LNCaP clone FGC (cell line): ENCODE results near the gene AMMECR1L.

Source experiments
- DNase-seq: peaks from one replicate; pipeline ENCODE4 v3.0.0-alpha.2; 2011; ENCODE audit warnings: low read depth
- H3K4me3 ChIP-seq: 2 replicates; pipeline ENCODE4 v1.5.1; 2011; ENCODE audit warnings: mild to moderate bottlenecking, low read depth, low read length, control low read depth
- TF ChIP-seq, protein P1 (sequence below): IDR thresholded peaks from 2 replicates; pipeline ENCODE4 v1.5.1; 2012; ENCODE audit warnings: mild to moderate bottlenecking; ENCODE audit not compliant: control insufficient read depth, insufficient read depth; ENCODE audit errors: extremely low read depth

The AMMECR1L gene

DNA sequence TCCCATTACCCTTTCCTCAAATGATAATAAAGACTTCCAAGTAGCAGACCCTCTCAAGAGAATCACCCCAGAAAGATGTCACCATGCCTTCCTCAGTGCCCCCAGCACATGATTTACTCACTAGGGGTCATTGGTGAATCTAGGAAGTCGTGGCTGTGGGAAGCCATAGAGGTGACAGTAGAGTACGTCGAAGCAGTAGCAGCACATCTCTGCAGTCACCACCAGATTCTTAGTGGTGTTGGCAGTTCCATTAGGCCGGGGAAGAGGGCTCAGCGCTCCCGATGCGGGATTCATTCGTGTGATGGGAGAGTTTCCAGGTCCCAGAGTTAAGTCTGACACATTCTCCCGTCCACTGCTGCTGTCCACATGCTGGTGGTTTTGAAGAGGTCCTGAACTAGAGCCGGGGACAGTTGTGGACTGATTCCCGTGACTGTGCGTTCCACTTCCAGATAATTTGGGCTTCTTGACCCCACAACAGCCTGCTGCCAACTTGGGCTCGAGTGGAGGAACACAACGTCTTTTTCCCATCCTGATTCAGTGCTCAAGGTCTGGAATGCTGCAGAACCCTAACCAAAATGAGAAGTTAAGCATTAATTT is 12.0 kb downstream of the AMMECR1L start:
- H3K4me3 ChIP-seq, result no peak overlapping the region
- DNase-seq, result no peak
- TF ChIP-seq, protein P1, sequence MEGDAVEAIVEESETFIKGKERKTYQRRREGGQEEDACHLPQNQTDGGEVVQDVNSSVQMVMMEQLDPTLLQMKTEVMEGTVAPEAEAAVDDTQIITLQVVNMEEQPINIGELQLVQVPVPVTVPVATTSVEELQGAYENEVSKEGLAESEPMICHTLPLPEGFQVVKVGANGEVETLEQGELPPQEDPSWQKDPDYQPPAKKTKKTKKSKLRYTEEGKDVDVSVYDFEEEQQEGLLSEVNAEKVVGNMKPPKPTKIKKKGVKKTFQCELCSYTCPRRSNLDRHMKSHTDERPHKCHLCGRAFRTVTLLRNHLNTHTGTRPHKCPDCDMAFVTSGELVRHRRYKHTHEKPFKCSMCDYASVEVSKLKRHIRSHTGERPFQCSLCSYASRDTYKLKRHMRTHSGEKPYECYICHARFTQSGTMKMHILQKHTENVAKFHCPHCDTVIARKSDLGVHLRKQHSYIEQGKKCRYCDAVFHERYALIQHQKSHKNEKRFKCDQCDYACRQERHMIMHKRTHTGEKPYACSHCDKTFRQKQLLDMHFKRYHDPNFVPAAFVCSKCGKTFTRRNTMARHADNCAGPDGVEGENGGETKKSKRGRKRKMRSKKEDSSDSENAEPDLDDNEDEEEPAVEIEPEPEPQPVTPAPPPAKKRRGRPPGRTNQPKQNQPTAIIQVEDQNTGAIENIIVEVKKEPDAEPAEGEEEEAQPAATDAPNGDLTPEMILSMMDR, result no peak

GRCh38 chr2:127872354-127872753 is 13.4 kb downstream of the AMMECR1L start:
- TF ChIP-seq, protein P1, result no peak
- no peak for DNase-seq
- H3K4me3 ChIP-seq, result no peak overlapping the region

DNA sequence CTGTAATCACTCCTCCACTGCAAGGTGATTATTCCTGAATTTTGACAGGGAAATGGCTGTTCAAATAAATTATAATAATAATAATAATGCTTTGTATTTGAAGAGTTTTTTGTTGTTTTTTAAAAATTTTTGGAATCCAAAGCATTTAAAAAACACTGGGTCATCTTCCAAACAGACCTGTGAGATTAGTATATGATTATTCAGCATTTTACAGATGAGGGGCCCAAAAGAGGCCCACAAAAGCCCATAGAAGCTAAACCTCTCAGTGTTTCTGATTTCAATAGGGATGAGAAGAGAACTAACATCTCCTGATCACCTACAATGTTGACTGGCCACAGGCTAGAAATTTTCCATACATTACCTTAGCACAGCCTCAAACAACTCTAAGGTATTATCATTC is 19.8 kb downstream of the AMMECR1L start:
- TF ChIP-seq, protein P1, result no peak
- no peak for DNase-seq
- H3K4me3 ChIP-seq, result no peak overlapping the region

GRCh38 chr2:127864877-127865276 is 20.9 kb downstream of the AMMECR1L start:
- TF ChIP-seq, protein P1, result no peak
- DNase-seq, result no peak
- H3K4me3 ChIP-seq, result no peak overlapping the region

- DNase-seq, result no peak
- no peak overlapping the region for H3K4me3 ChIP-seq
- TF ChIP-seq, protein P1, result no peak
Measured at GRCh38 chr2:127862228-127862627, 23.5 kb downstream of the AMMECR1L start.

DNA sequence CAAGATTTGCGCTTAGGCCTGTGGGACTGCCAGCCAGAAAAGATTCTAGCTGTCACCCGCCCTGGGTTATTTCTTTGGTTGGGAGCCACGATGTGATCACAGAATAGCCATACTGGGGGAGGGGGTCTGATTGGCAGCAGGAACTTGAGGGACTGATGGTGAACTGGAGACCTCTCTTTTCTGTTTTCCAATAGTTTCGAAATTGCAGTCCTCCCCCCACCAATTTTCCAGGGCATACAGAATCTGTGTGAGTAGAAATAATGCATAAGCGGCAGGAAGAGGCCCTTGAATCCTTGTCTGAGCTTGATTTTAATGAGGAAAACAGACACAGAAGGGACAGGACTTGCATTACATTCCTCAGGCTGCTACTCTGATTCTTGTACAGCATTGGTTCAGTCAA is 25.6 kb downstream of the AMMECR1L start:
- no peak overlapping the region for H3K4me3 ChIP-seq
- no peak for DNase-seq
- TF ChIP-seq, protein P1, result no peak

DNA sequence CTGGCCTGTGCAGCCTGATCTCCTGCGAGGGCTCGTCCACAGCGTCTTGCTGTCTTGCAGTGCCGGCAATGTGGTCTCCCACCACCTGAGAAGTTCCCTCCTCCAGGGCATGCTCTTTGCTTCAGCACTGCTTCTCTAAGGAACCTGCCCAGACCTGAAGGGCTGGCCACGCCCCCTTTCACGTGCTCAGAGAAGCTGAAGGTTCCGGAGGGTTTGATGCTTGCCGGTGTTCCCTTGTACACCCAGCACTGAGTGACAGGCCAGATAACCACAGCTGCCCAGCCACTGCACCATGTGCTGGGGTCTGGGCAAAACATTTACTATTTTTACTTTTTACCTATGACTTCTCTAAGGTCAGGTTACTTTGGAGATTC is 26.1 kb downstream of the AMMECR1L start:
- TF ChIP-seq, protein P1, result no peak
- peak; percentile 37 for DNase-seq
- no peak overlapping the region for H3K4me3 ChIP-seq
